Adrenal gland (tissue), 5 donors: ENCODE results near the gene SPON2.

ENCODE experiments used
- POLR2A ChIP-seq, 2 donors: fragments of 450-650 bp; IDR thresholded peaks; one replicate each; pipeline ENCODE4 v1.6.1; 2017; ENCODE audit warnings: antibody characterized with exemption in 2 of 2, mild to moderate bottlenecking in 2 of 2, moderate library complexity in 1 of 2
- TF ChIP-seq, protein P1 (sequence below), 6 experiments: fragments of 450-650 bp in 4 of 6; fragments of 200-600 bp in 2 of 6; sonication (generic) in 1 of 6; IDR thresholded peaks; 1 replicate in 5 of 6; 2 replicates in 1 of 6; pipeline versions ENCODE4 v1.5.1 to v1.8.0; 2016 to 2021; ENCODE audit warnings: antibody characterized with exemption in 6 of 6, mild to moderate bottlenecking in 2 of 6, moderate library complexity in 1 of 6
- donor health status: DM: no; HTN: no; CAD: no.

DNA sequence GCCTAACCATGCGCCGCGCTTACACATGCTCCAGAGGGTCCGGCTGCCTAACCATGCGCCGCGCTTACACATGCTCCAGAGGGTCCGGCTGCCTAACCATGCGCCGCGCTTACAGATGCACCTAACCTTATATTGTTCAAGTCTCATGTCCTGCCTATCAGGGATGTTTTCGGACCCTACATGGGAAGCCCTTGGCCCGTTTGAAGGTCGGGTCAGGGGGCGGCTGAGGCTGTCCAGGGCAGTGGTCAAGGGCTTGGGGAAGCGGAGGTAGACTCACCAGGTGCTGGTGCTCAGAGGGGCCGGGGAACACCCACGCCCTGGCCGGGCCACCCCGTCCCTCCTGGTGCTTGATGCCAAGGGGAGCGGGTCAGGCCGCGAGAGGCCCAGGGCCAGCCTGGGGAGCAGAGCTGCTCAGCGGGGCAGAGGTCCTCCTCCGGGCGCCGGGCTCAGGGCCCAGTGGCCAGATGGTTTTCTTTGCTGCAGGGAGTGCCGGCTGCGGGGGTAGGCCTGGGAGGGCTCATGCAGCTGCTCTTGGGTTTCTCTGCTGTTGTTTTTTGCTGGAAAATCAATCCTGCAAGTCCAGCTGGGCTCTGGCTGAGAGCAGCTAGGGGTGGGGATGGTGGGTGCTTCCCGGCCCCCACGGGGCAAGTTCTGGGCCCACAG is 35.4 kb upstream of the SPON2 start:
- TF ChIP-seq, protein P1, sequence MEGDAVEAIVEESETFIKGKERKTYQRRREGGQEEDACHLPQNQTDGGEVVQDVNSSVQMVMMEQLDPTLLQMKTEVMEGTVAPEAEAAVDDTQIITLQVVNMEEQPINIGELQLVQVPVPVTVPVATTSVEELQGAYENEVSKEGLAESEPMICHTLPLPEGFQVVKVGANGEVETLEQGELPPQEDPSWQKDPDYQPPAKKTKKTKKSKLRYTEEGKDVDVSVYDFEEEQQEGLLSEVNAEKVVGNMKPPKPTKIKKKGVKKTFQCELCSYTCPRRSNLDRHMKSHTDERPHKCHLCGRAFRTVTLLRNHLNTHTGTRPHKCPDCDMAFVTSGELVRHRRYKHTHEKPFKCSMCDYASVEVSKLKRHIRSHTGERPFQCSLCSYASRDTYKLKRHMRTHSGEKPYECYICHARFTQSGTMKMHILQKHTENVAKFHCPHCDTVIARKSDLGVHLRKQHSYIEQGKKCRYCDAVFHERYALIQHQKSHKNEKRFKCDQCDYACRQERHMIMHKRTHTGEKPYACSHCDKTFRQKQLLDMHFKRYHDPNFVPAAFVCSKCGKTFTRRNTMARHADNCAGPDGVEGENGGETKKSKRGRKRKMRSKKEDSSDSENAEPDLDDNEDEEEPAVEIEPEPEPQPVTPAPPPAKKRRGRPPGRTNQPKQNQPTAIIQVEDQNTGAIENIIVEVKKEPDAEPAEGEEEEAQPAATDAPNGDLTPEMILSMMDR (IDR thresholded peaks at IDR 0.05): no peak
- TF ChIP-seq POLR2A (IDR thresholded peaks at IDR 0.05): no peak
